NCI-H2107 (cell line): ENCODE measurements around the gene MIGA2.

Experiments
- DNase-seq: peaks from one replicate; lab custom pipeline; 2025; lab: John Stamatoyannopoulos, UW

MIGA2 gene

GRCh38 chr9:129074106-129074505 is 37.7 kb downstream of the MIGA2 start:
- DNase-seq: no peak

- no peak for DNase-seq
Observed at GRCh38 chr9:129075996-129076639, 39.7 kb downstream of the MIGA2 start.

GRCh38 chr9:129076640-129077037 is 40.2 kb downstream of the MIGA2 start:
- DNase-seq: no peak

- no peak for DNase-seq
Observed at GRCh38 chr9:129077236-129077635, 40.8 kb downstream of the MIGA2 start.

- no peak for DNase-seq
Observed at GRCh38 chr9:129078691-129079503, 42.5 kb downstream of the MIGA2 start.

- DNase-seq: no peak
Observed at GRCh38 chr9:129079829-129080228, 43.4 kb downstream of the MIGA2 start.

GRCh38 chr9:129080298-129080600 is 43.8 kb downstream of the MIGA2 start:
- no peak for DNase-seq

GRCh38 chr9:129080601-129081387 is 44.4 kb downstream of the MIGA2 start, which contains the start of gene DOLPP1:
DOLPP1 (plus strand) TSS chr9:129081111; CDS start chr9:129081132, 21 bp downstream.
- DNase-seq: peak; percentile 98

GRCh38 chr9:129081388-129081904 is 45.0 kb downstream of the MIGA2 start:
- DNase-seq: no peak

- no peak for DNase-seq
Observed at GRCh38 chr9:129084087-129084486, 47.7 kb downstream of the MIGA2 start.

GRCh38 chr9:129089246-129089645 is 52.8 kb downstream of the MIGA2 start:
- no peak for DNase-seq

GRCh38 chr9:129093602-129094386 is 57.4 kb downstream of the MIGA2 start:
- DNase-seq: no peak

- no peak for DNase-seq
Observed at GRCh38 chr9:129094387-129095169, 58.2 kb downstream of the MIGA2 start.

GRCh38 chr9:129095170-129095667 is 58.8 kb downstream of the MIGA2 start:
- DNase-seq: no peak

- DNase-seq: no peak
Observed at GRCh38 chr9:129095908-129096307, 59.5 kb downstream of the MIGA2 start.

- no peak for DNase-seq
Observed at GRCh38 chr9:129097671-129098306, 61.4 kb downstream of the MIGA2 start.

GRCh38 chr9:129098328-129098727 is 61.9 kb downstream of the MIGA2 start:
- no peak for DNase-seq

- no peak for DNase-seq
Observed at GRCh38 chr9:129100383-129101169, 64.2 kb downstream of the MIGA2 start.

GRCh38 chr9:129101279-129101678 is 64.9 kb downstream of the MIGA2 start:
- no peak for DNase-seq
